ENCODE results near the gene LRP1-AS. TPM values are rescaled to one million over a fixed set of nuclear protein-coding genes. Genes with fewer than 3 reads are reported as not detected.
A peak's percentile ranks its signal among the peaks of the same experiment; 100 is the strongest.

The LRP1-AS gene
- total RNA-seq, 2 donors from 2014 or later = not detected

DNA sequence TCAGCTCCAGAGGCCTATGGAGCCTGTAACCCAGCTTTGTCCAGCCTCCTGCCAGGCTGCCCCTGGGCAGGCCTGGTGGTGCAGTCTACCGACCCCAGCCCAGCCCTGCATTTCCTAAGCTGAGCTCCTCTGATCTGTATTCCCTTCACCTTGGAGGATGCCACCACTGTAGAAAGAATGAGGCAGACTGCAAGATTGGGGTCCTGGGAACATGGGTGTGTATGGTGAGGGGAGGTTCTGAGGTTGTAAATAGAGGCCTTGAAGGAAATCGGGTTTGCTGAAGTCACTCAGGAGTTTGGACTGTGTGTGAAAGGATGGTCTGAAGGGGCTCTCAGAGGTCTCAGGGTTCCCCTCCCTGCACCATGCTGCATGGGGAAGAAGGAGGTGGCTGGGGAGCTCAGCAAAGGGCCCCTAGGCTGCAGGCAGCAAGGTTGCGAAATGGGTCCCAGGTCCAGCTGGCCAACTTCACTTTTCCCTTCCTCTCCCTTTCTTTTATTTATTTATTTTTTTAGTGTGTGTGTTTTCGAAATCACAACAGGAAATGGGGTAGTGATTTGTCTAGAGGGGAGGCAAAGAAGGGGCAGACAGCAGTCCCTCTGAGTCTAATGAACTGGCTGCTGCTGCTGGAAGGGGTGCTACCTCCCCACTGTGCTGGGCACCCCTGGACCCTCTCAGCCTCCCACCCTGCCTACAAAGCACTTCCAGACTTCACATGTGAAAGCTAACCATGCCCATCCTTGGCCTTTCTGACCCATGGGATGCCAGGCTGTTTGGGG is 1.2 kb upstream of the LRP1-AS start:
- DNase-seq (ENCODE audit: low spot score) = peak; percentile 92
- intact Hi-C loops (cut with DNase I) = no loop called here

DNA sequence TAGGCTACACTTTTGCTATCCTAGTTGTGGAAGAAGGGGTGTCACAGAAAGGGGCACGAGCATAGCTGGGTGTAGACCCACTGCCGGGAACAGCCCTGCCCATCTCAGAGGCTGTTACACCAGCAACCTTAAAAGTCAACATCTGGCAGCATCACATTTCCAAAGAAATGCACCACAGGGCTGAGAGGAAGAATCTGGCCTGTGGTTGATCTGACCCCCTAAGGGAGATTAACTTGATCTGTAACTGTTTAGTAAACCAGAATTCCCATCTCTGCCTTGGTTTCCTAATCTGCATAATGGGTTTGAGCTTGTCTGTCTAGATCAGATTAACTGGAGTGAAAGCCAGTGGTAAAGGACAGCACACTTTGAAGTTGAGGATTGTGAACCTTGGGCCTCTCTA is 1.3 kb downstream of the LRP1-AS start:
- DNase-seq (ENCODE audit: low spot score) = no peak
- intact Hi-C loops (cut with DNase I) = no loop called here

DNA sequence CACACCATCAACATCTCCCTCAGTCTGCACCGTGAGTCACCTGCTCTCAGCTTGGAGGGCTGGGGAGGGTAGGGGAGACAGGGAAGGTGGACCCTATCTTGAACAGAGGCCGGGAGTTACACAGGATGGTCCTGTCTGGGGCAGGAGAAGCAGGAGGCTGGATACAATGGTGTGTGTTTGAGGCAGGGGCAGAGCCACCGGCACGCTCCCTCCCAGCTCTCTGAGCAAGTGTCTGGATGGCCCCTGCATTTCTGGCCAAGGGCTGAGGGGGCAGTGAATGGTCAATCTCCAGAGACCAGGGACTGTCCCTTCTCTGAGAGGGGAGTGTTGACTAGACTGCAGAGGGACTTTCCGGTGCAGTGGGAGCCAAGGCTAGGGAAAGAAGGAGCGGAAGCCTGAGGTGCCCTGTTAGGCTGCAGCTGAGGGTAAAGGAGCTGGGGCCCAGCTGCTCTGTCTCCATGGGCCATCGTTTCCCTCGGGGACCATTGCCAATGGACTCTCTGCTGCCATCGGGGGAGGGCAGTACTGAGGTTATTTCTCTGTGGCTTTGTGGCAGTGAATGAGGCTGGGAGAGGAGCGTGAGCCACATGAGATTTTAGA is 1.9 kb downstream of the LRP1-AS start:
- intact Hi-C loops (cut with DNase I) = no loop called here
- no peak for DNase-seq (ENCODE audit: low spot score)

GRCh38 chr12:57143454-57143853 is 4.0 kb downstream of the LRP1-AS start:
- DNase-seq (ENCODE audit: low spot score) = no peak
- intact Hi-C loops (cut with DNase I) = no loop called here

DNA sequence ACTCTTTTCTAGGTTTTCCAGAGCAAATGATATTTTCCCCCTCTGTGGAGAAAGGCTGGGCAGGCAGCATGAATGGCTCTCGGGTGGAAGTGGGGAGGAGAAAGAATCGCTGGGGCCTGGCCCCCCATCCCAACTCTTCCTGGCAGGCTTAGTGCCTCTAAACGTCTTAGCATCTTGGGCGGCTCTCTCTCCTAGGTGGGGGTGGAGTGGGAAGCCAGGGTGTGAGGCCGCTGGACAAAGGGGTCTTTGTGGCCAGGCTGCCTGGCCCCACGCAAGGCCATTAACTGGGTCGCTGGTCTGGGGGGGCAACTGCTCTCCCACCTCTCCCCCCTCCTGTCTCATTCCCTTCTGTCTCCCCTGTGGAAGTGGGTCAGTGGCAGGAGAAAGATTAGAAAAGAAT is 4.7 kb downstream of the LRP1-AS start:
- no peak for DNase-seq (ENCODE audit: low spot score)
- intact Hi-C loops (cut with DNase I) = no loop called here

GRCh38 chr12:57142121-57142520 is 5.3 kb downstream of the LRP1-AS start:
- intact Hi-C loops (cut with DNase I) = no loop called here
- DNase-seq (ENCODE audit: low spot score) = no peak

- no peak for DNase-seq (ENCODE audit: low spot score)
- intact Hi-C loops (cut with DNase I) = no loop called here
Measured at GRCh38 chr12:57141249-57141648, 6.2 kb downstream of the LRP1-AS start.

- DNase-seq (ENCODE audit: low spot score) = peak; percentile 77
- intact Hi-C loops (cut with DNase I) = no loop called here
Measured at GRCh38 chr12:57139796-57140649, 7.4 kb downstream of the LRP1-AS start.

DNA sequence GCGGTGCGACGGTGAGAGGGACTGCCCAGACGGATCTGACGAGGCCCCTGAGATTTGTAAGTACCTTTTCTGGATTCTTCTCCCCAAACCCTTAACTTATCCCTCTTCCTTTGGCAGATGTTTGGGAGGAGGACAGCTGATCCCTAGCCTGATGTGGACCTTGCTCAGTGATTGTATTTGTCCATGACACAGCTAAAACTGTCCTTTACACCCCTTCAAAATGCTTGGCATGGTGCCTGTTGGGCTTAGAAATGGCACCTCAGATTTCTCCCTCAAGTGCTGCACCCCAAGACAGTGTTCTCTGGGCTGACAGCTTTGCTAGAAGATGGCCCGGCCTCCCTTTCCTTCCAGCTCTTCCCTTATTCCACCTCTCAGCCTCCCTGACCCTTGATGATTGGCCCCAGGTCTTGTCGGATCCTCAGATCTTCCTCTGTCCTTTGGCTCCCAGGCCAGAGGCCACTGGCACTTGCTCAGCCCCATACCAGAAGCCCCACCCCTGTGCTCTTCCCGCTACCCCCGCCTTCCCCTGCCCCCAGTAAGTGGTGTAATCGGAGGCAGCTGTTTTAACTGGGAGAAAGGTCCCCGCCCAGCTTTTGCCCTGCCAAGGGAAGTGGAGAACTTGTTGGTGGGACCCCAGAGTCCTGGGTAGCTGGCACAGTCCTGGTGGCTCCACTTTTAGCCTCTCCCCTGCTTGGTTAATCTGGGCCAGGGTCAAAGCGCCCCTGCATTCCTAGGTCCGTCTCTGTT is 8.7 kb downstream of the LRP1-AS start:
- intact Hi-C loops (cut with DNase I) = no loop called here
- DNase-seq (ENCODE audit: low spot score) = peak; percentile 96

DNA sequence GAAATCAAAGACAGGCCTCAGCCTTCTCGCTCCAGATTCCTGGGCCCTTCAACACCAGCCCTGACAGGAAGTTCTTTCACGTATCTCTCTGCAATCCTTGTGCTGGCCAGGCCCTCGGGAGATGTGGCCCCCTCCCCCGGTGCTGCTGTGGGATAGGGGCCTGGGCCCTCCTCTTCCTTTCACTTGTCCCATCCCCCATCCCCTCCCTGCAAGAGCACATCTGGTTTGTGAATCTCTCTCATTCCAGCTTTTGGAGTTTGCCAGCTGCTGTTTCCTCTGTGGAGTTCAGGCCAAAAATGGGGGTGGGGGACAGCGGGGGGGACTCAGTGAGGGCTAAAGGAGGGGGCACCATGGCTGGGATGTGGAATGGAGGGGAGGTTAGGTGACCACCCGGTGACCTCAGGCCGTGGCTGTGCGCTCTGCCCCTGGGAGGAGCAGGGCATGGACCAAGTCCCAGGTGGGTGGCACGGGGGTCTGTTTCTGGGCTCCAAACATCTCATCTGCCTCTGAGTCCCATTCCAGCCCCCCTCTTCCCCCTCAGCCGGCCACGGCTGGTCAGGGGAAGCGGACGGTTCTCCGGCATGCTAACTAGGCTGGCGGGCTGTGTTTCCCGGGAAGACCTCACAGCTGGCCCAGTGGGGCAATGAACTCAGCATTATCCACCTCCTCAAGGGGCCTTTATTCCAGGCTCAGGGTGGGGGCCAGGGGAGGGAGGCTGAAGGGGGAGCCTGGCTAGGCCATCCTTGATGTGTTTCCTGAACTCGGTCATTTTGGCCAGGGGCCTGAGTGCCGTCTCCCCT is 11.7 kb downstream of the LRP1-AS start:
- intact Hi-C loops (cut with DNase I) = no loop called here
- peak; percentile 93 for DNase-seq (ENCODE audit: low spot score)

- intact Hi-C loops (cut with DNase I) = no loop called here
Measured at GRCh38 chr12:57134949-57135348, 12.5 kb downstream of the LRP1-AS start.

GRCh38 chr12:57133916-57134315 is 13.5 kb downstream of the LRP1-AS start:
- intact Hi-C loops (cut with DNase I) = no loop called here
- DNase-seq (ENCODE audit: low spot score) = peak; percentile 84

More at GRCh38 chr12:57134949-57135348, 12.5 kb downstream of the LRP1-AS start:
- DNase-seq (ENCODE audit: low spot score) = peak; percentile 72

- intact Hi-C loops (cut with DNase I) = no loop called here
- peak; percentile 76 for DNase-seq (ENCODE audit: low spot score)
Measured at GRCh38 chr12:57133013-57133569, 14.3 kb downstream of the LRP1-AS start.

DNA sequence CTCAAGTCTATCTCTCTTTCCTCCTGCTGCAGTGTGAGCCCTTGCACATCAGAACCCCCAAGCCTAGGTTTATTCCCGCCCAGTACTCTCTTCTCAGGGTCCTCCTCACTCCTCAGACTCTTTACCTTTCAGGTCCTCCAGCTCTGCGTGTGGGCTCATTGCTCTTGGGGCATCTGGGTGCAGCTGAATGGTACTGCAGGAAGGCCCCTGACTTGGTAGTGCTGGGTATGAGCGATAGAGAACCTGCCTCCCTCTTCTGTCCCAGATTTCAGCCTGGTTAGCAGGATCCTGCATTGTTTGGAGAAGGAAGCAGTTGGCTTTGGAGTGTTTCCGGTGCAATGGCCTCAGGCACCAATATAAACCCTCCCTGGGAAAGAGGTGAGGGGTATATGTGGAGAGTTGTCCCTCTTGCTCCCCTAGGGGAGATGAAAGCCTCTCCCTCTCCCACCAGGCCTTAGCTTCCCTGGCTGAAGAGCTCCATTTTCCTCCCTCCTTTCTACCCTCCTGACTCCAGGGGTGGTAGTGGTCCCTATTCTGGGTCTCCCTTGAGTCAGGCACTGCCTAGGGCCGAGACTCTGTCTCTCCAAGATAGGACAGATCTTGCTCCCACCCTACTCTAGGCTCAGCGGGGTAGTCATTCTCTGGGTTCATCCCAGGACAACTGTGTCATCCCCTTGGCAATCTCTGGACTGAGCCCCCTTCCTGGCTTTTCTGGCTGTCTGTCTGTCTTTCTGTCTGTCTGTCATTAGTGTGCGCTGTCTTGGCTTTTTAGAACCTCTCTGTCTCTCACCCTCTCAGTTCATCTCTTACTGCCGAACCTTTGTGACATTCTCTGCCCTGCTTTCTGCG is 15.3 kb downstream of the LRP1-AS start:
- DNase-seq (ENCODE audit: low spot score) = no peak
- intact Hi-C loops (cut with DNase I) = no loop called here

GRCh38 chr12:57130941-57131340 is 16.5 kb downstream of the LRP1-AS start:
- intact Hi-C loops (cut with DNase I) = no loop called here
- DNase-seq (ENCODE audit: low spot score) = no peak

DNA sequence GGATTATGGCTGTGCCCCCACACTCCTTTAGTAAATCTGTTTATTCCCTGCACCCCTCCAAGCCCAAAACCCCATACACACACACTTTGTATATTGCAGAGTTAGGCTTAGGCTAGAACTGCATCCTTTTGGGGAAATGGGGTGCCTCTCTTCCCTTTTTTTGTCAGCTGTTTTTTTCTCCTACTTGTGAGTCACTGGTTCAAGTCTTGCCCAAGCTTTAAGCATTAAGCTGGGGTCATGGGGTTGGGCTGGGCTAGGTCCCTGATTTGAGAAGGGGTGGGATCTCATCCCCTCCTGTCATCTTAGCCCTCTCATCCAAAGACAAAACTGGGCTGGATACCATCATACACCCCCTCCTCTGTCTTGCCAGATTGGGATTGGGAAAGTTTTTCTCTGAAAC is 17.5 kb downstream of the LRP1-AS start:
- peak; percentile 88 for DNase-seq (ENCODE audit: low spot score)
- intact Hi-C loops (cut with DNase I) = no loop called here

GRCh38 chr12:57129321-57129842 is 18.0 kb downstream of the LRP1-AS start:
- intact Hi-C loops (cut with DNase I) = no loop called here
- peak; percentile 82 for DNase-seq (ENCODE audit: low spot score)

All from posterior vena cava (tissue), 2 donors.